Measurements from ENCODE around the gene UBL3.

DNA sequence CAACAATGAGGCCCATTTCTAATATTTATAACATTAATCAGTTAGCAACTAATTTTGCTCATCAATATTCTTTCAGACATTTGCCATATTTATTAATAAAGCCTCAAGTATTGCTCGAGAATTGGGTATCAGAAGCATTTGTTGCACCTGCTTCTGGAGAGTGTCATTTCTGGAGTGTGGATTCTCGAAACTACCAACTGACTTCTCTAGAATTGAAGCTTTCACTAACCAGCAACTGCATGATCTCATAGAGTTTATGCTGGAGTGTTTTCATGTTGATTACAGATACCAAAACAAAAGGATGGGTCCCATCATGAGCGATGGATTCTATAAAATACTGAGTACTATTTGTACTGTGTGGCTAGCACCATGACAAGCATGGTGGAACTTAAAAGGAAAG is 133.9 kb downstream of the UBL3 start:
- TF ChIP-seq POLR2A (IDR thresholded peaks at IDR 0.05; ENCODE audit: low read depth, low read length) (no peak), TAF1 (IDR thresholded peaks at IDR 0.05; ENCODE audit: borderline replicate concordance, low read depth, low read length) (no peak), POLR2AphosphoS5 (IDR thresholded peaks at IDR 0.05; ENCODE audit: low read depth, low read length) (no peak)
